Body of pancreas (tissue), 4 donors: ENCODE results near the gene GJC2. TPM values are rescaled to one million over a fixed set of nuclear protein-coding genes. Genes with fewer than 3 reads are reported as not detected.

Source experiments
- ATAC-seq: fragments of 150-250 bp; one replicate; pipeline ENCODE4 v1.9.1; 2016
- DNase-seq, 4 donors: peaks; one replicate each; pipeline ENCODE4 v3.0.0-alpha.2; 2019
- H3K27ac ChIP-seq, 4 donors: fragments of 200-600 bp; sonication (generic); 1 replicate in 3 of 4; 2 replicates in 1 of 4; pipeline versions ENCODE4 v1.5.1 to v1.6.1; 2016 to 2019; ENCODE audit warnings: mild to moderate bottlenecking in 1 of 4, mixed read lengths in 1 of 4, moderate library complexity in 1 of 4
- H3K27me3 ChIP-seq, 2 donors: fragments of 200-600 bp; sonication (generic); one replicate each; pipeline ENCODE4 v1.6.0; 2016; ENCODE audit warnings: mild to moderate bottlenecking in 1 of 2
- H3K36me3 ChIP-seq, 2 donors: fragments of 200-600 bp; sonication (generic); replicated peaks in 1 of 2; 2 replicates each; pipeline ENCODE4 v1.5.1; 2016; ENCODE audit warnings: low read depth in 2 of 2; ENCODE audit not compliant: insufficient read depth in 1 of 2
- H3K4me1 ChIP-seq: fragments of 200-600 bp; sonication (generic); one replicate; pipeline ENCODE4 v1.6.0; 2016
- H3K4me3 ChIP-seq, 2 donors: fragments of 200-600 bp; sonication (generic); 1 replicate in 1 of 2; 2 replicates in 1 of 2; pipeline ENCODE4 v1.5.1; 2016 to 2019
- H3K9me3 ChIP-seq, 3 donors: fragments of 200-600 bp; sonication (generic); 1 replicate in 2 of 3; 2 replicates in 1 of 3; pipeline ENCODE4 v1.5.1; 2016
- POLR2A ChIP-seq, 3 donors: fragments of 450-650 bp; IDR thresholded peaks; one replicate each; pipeline ENCODE4 v1.6.1; 2016; ENCODE audit warnings: antibody characterized with exemption in 3 of 3, mild to moderate bottlenecking in 2 of 3
- WGBS, 2 donors: methylation state at CpG; one replicate each; pipeline ENCODE4 v1.1.5; 2017; 5-methylcytosine and 5-hydroxymethylcytosine counted together
- intact Hi-C: fragments of 100-400 bp; cut with DNase I; formaldehyde crosslinking; loops from one replicate; pipeline ENCODE4 v1.15.1; 2023
- total RNA-seq, 2 donors: library from RNA; depleted of rRNA; stranded (reverse); fragments of >200 nt; gene quantifications; one replicate each; pipeline ENCODE4 v1.1.0, GENCODE V29; 2016
- TF ChIP-seq, protein P1 (sequence below), 7 experiments: fragments of 450-650 bp in 4 of 7; fragments of 200-600 bp in 3 of 7; sonication (generic) in 3 of 7; IDR thresholded peaks; one replicate each; pipeline ENCODE4 v1.5.1; 2016 to 2019; ENCODE audit warnings: antibody characterized with exemption in 7 of 7

The GJC2 gene
- total RNA-seq, 2 donors from 2014 or later, result 0.33 to 1.6 TPM

DNA sequence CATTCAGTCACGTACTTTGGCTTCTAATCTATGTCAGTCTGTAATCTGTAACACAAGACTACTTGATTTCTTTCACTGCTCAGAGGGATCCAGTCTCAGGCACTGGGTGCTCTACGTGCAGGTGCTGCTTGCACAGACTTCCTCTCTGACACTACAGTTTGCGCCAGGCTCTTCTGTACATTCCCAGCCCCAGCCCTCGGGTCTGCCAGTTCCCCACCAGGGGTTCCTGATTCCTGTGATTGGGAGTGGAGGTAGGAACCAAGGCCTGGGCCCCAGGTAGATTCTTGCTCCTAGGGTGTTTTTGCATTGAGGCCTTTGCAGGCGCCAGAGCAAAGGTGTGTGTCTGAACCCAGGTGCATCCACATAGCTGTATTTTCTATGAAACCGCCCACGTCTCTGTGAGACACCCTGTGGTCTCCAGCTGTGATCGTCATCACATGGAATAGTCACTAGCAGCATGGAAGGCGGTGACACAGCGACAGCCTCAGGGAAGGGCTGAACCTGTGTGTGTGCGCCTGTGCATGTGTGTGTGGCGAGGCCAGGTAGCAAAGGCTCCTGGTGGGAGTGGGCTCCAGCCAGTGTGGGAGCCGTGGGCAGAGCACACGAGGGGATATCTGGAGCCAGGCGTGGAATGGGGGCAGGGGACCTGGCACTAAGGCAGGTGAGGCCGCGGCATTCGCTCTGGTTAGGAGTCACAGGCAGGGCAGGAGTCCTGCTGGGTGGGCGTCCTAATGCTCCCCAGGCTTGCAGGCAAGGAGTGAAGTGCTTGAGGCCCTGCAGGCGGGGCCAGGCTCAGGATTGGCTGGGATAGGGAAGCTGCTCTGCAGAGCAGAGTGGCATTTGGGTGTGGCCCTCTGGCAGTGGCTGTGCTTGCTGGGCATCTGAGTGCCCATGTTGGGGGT is 5.2 kb downstream of the GJC2 start:
- DNase-seq, result peak in 1 of 4 donors; percentile 9
- no peak for ATAC-seq

DNA sequence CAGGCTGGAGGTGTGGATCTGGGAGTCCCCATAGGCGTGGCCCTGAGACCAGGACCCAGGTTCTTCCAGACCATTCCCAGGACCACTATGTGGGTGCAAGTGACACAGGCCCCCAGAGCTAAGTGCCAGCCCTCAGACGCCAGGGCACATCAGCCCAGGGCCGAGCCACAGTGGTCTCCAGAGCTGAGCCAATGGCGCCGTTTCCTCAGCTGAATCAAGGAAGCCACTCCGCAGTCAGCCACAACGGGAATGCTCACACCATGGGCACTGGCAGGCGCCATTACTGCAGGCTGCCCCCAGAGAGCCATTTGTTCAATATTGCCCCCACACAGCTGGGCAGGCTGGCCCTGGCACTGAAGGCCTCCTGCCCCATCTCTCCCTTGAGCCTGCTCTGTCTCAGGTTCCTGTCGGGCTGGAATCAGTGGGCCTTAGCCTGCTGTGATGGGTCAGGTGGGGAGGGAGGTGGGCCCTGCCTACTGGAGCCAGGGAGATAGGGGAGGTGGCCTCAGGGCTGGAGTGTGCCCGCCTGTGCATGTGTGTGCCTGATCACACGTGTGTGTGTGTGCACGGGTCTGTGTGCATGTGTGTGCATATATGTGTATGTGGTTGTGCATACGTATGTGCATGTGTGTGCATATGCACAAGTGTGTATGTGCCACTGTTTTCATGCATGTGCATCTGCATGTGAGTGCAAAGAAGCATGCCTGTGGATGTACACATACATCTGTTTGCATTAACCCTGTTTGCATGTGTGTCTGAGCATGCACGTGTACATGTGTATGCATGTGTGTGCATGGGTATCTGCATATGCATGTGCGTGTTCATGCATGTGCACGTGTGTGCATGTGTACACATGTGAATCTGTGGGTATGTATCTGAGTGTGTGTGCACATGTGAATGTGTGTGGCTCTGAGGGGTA is 6.1 kb downstream of the GJC2 start:
- H3K36me3 ChIP-seq, result no peaks in the 10 kb centered on the region
- WGBS, 2 donors, result 77 to 82% methylated on average over 11 to 16 of the region's 16 CpGs
- peaks cover 10% of the 10 kb centered on the region for H3K4me1 ChIP-seq
- no peaks in the 10 kb centered on the region for H3K27me3 ChIP-seq
- no peak overlapping the region for H3K4me3 ChIP-seq
- TF ChIP-seq, protein P1, sequence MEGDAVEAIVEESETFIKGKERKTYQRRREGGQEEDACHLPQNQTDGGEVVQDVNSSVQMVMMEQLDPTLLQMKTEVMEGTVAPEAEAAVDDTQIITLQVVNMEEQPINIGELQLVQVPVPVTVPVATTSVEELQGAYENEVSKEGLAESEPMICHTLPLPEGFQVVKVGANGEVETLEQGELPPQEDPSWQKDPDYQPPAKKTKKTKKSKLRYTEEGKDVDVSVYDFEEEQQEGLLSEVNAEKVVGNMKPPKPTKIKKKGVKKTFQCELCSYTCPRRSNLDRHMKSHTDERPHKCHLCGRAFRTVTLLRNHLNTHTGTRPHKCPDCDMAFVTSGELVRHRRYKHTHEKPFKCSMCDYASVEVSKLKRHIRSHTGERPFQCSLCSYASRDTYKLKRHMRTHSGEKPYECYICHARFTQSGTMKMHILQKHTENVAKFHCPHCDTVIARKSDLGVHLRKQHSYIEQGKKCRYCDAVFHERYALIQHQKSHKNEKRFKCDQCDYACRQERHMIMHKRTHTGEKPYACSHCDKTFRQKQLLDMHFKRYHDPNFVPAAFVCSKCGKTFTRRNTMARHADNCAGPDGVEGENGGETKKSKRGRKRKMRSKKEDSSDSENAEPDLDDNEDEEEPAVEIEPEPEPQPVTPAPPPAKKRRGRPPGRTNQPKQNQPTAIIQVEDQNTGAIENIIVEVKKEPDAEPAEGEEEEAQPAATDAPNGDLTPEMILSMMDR (IDR thresholded peaks at IDR 0.05), result no peak
- no peak for TF ChIP-seq POLR2A (IDR thresholded peaks at IDR 0.05)
- H3K27ac ChIP-seq, result no peak overlapping the region
- ATAC-seq (no peak), DNase-seq (peak in 1 of 4 donors; percentile 5)
- H3K9me3 ChIP-seq, result no peaks in the 10 kb centered on the region
- intact Hi-C loops, result no loop called here

More for the DNA sequence above, 5.2 kb downstream of the GJC2 start:
- Histone ChIP-seq H3K36me3 (no peaks in the 10 kb centered on the region), H3K4me1 (peaks cover 19% of the 10 kb centered on the region), H3K27me3 (no peaks in the 10 kb centered on the region), H3K4me3 (no peak overlapping the region), H3K27ac (no peak overlapping the region), H3K9me3 (no peaks in the 10 kb centered on the region)
- intact Hi-C loops, result no loop called here
- TF ChIP-seq POLR2A (IDR thresholded peaks at IDR 0.05), result no peak
- TF ChIP-seq, protein P1 (IDR thresholded peaks at IDR 0.05), result no peak
- 78 to 86% methylated on average over 14 to 20 of the region's 20 CpGs for WGBS, 2 donors

DNA sequence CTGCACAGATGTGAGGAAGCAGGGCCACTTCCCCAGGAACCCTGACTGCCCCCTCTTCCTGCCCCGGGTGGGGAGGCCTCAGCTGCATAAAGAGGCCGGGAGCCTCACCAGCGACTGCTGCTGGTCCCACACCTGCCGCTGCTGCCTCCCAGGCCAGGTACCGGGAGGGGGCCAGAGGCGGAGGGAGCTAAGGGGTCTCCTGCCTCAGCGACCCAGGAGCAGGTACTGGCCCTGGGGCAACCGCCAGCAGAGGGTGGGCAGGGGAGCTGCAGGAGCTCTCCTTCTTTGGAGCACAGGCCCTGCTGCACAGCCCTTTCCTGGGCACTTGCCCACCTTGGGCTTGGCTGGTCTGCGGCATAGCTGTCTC is 6.8 kb downstream of the GJC2 start:
- WGBS, 2 donors, result 59% methylated on average over 8 to 9 of the region's 9 CpGs
- peaks cover 3% of the 10 kb centered on the region for H3K4me1 ChIP-seq
- DNase-seq (no peak), ATAC-seq (no peak)
- no peak for TF ChIP-seq POLR2A (IDR thresholded peaks at IDR 0.05)
- TF ChIP-seq, protein P1 (IDR thresholded peaks at IDR 0.05), result no peak
- no peaks in the 10 kb centered on the region for H3K36me3 ChIP-seq
- no peaks in the 10 kb centered on the region for H3K27me3 ChIP-seq
- no peak overlapping the region for H3K4me3 ChIP-seq
- no peak overlapping the region for H3K27ac ChIP-seq
- H3K9me3 ChIP-seq, result no peaks in the 10 kb centered on the region
- intact Hi-C loops, result no loop called here

DNA sequence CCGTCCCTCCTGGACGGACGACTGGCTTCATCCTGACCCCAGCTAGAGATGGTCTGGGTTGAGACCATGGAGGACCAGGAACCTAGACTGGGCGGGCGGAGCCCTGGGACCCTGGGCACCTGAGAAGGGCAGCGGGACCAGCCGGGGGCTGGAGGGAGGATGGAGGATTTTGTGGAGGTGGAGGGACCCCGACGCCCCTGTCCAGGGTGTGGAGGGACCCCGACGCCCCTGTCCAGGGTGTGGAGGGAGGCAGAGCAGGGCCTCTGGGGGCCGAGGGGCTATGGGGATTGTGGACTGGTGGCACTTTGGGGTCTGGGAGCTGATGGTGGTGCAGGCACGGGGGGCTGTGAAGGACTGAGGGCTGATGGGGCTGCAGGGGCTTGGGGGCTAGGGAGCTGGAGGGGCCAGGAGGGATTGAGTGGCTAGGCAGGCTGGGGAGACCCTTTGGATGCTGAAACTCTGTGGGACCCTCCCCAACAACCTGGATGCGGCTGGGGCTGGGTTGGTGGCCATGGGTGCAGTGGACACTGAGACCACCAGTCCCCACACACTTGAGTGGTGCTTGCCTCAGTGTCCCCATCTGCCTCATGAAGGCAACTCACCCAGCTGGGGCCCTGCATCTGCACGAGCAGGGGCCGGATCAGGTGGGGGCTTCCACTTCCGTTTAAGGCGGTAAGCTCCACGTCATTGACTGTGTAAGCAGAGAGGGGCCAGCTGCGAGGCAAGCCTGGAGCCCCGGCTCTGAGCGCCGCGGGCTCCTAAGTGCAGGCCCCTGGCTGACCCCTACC is 7.4 kb downstream of the GJC2 start:
- 65% methylated on average over 8 to 22 of the region's 24 CpGs for WGBS, 2 donors
- DNase-seq (no peak), ATAC-seq (no peak)
- no peak for TF ChIP-seq POLR2A (IDR thresholded peaks at IDR 0.05)
- TF ChIP-seq, protein P1 (IDR thresholded peaks at IDR 0.05), result no peak
- Histone ChIP-seq H3K4me3 (no peak overlapping the region), H3K36me3 (no peaks in the 10 kb centered on the region), H3K27me3 (no peaks in the 10 kb centered on the region), H3K27ac (no peak overlapping the region), H3K9me3 (no peaks in the 10 kb centered on the region), H3K4me1 (no peaks in the 10 kb centered on the region)
- intact Hi-C loops, result no loop called here
